Esophagus muscularis mucosa (tissue), 4 donors: ENCODE data around the gene TMPRSS9. TPM values are rescaled to one million over a fixed set of nuclear protein-coding genes. Genes with fewer than 3 reads are reported as not detected.
A peak's percentile ranks its signal among the peaks of the same experiment; 100 is the strongest.

Experiments
- DNase-seq: peaks from one replicate; pipeline ENCODE4 v3.0.0-alpha.2; 2017; ENCODE audit errors: extremely low spot score
- H3K27ac ChIP-seq, 4 donors: fragments of 200-600 bp; sonication (generic); replicated peaks in 1 of 4; 1 replicate in 3 of 4; 2 replicates in 1 of 4; pipeline ENCODE4 v1.5.1; 2016 to 2019; ENCODE audit warnings: mild to moderate bottlenecking in 1 of 4
- H3K27me3 ChIP-seq, 4 donors: fragments of 200-600 bp; sonication (generic); one replicate each; pipeline versions ENCODE4 v1.5.1 to v1.6.0; 2016 to 2019
- H3K36me3 ChIP-seq, 4 donors: fragments of 200-600 bp; sonication (generic); one replicate each; pipeline ENCODE4 v1.5.1; 2016 to 2019
- H3K4me1 ChIP-seq, 4 donors: fragments of 200-600 bp; sonication (generic); one replicate each; pipeline ENCODE4 v1.5.1; 2016 to 2019
- H3K4me3 ChIP-seq, 4 donors: fragments of 200-600 bp; sonication (generic); 1 replicate in 2 of 4; 2 replicates in 2 of 4; pipeline ENCODE4 v1.5.1; 2016 to 2019; ENCODE audit warnings: mild to moderate bottlenecking in 4 of 4, moderate library complexity in 1 of 4
- H3K9me3 ChIP-seq, 4 donors: fragments of 200-600 bp; sonication (generic); 1 replicate in 3 of 4; 2 replicates in 1 of 4; pipeline ENCODE4 v1.5.1; 2016 to 2019
- EP300 ChIP-seq: sonication (generic); formaldehyde crosslinking; IDR thresholded peaks from one replicate; pipeline ENCODE4 v1.6.1; 2017; ENCODE audit warnings: antibody characterized with exemption
- POLR2A ChIP-seq: fragments of 450-650 bp; IDR thresholded peaks from one replicate; pipeline ENCODE4 v1.6.1; 2017; ENCODE audit warnings: antibody characterized with exemption, moderate library complexity, mild to moderate bottlenecking, low read depth
- POLR2AphosphoS5 ChIP-seq, 2 donors: sonication (generic); formaldehyde crosslinking; IDR thresholded peaks; one replicate each; pipeline ENCODE4 v1.6.1; 2017; ENCODE audit warnings: antibody characterized with exemption in 2 of 2
- WGBS: methylation state at CpG from one replicate; pipeline ENCODE4 v1.1.5; 2018; 5-methylcytosine and 5-hydroxymethylcytosine counted together
- intact Hi-C: fragments of 100-400 bp; cut with DNase I; formaldehyde crosslinking; loops from one replicate; pipeline ENCODE4 v1.15.1; 2023
- total RNA-seq, 4 donors: library from RNA; depleted of rRNA; stranded (reverse); fragments of >200 nt; gene quantifications; one replicate each; pipeline versions ENCODE4 v1.1.0 to v1.2.1, GENCODE V29; 2016
- TF ChIP-seq, protein P1 (sequence below), 3 experiments: fragments of 200-600 bp in 2 of 3; fragments of 450-650 bp in 1 of 3; sonication (generic) in 2 of 3; IDR thresholded peaks; one replicate each; pipeline ENCODE4 v1.5.1; 2017 to 2019; ENCODE audit warnings: antibody characterized with exemption in 3 of 3, mild to moderate bottlenecking in 2 of 3, moderate library complexity in 1 of 3

TMPRSS9 gene
- total RNA-seq, 4 donors from 2014 or later: 0.17 TPM; not detected in 3

DNA sequence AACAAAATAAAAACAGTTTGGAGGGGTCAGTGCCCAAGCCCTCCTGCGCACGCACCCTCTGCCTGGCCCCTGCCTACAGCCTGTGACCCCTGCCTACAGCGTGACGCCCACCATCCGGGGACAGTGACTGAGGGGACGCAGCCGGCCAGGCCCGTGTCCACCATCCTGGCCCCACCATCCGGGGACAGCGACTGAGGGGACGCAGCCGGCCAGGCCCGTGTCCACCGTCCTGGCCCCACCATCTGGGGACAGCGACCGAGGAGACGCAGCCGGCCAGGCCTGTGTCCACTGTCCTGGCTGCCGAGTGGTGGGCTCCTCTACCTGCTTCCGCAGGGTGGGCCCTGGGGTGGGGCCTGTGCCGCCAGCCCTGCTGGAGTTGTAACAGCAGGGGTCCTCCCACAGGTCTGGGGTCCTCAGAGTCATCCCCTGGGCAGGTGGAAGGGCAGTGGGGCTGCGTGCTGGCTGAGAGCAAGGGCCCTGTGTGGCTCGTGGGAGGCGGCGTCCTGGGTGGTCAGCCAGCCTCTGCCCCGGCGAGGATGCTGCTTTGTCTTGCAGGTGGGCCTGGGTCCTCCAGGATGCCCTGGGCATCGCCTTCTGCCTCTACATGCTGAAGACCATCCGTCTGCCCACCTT, 17.3 kb upstream of the TMPRSS9 start:
- H3K9me3 ChIP-seq: no peaks in the 10 kb centered on the region
- peaks cover 7 to 84% (median 62%) of the 10 kb centered on the region in 4 donors for H3K36me3 ChIP-seq
- H3K27me3 ChIP-seq: no peaks in the 10 kb centered on the region
- intact Hi-C loops: no loop called here
- H3K27ac ChIP-seq: no peak overlapping the region
- H3K4me1 ChIP-seq: peaks cover 0 to 8% (median 3%) of the 10 kb centered on the region in 4 donors
- no peak for DNase-seq
- 100% methylated on average over 4 of the region's 29 CpGs for WGBS
- no peak for TF ChIP-seq POLR2A
- no peak for TF ChIP-seq POLR2AphosphoS5 (IDR thresholded peaks at IDR 0.05)
- no peak for TF ChIP-seq EP300
- TF ChIP-seq, protein P1, sequence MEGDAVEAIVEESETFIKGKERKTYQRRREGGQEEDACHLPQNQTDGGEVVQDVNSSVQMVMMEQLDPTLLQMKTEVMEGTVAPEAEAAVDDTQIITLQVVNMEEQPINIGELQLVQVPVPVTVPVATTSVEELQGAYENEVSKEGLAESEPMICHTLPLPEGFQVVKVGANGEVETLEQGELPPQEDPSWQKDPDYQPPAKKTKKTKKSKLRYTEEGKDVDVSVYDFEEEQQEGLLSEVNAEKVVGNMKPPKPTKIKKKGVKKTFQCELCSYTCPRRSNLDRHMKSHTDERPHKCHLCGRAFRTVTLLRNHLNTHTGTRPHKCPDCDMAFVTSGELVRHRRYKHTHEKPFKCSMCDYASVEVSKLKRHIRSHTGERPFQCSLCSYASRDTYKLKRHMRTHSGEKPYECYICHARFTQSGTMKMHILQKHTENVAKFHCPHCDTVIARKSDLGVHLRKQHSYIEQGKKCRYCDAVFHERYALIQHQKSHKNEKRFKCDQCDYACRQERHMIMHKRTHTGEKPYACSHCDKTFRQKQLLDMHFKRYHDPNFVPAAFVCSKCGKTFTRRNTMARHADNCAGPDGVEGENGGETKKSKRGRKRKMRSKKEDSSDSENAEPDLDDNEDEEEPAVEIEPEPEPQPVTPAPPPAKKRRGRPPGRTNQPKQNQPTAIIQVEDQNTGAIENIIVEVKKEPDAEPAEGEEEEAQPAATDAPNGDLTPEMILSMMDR (IDR thresholded peaks at IDR 0.05): no peak
- H3K4me3 ChIP-seq: no peak overlapping the region

- no peaks in the 10 kb centered on the region for H3K27me3 ChIP-seq
- H3K4me3 ChIP-seq: no peak overlapping the region
- TF ChIP-seq, protein P1 (IDR thresholded peaks at IDR 0.05): no peak
- TF ChIP-seq POLR2A (no peak), EP300 (no peak), POLR2AphosphoS5 (IDR thresholded peaks at IDR 0.05) (no peak)
- no peaks in the 10 kb centered on the region for H3K9me3 ChIP-seq
- DNase-seq: no peak
- H3K27ac ChIP-seq: no peak overlapping the region
- intact Hi-C loops: no loop called here
- WGBS: 92% methylated on average over 11 of the region's 31 CpGs
- peaks cover 0 to 4% (median 1%) of the 10 kb centered on the region in 4 donors for H3K4me1 ChIP-seq
- H3K36me3 ChIP-seq: peaks cover 7 to 81% (median 60%) of the 10 kb centered on the region in 4 donors
These were observed 16.6 kb upstream of the TMPRSS9 start for GRCh38 chr19:2343289-2343982.

DNA sequence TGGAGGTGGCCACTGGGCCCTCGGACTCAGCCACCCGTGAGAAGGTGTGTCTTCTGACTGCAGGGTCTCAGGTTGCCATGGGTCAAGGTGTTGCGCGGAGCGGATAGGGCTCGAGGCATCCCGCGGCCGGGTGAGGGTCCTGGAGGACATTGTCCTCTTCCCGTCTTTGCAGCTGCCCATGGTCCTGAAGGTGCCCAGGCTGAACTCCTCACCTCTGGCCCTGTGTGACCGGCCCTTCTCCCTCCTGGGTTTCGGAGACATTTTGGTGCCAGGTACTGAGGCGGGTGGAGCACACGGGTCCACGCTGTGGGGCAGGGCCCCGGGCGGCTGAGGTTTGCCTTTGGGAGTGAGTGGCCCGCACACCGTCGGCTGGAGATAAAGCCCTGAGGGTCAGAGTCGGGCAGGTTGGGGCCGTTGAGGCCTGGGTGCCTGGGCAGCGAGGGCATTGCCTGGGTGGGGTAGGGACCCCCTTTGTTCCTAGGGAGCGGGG, 15.6 kb upstream of the TMPRSS9 start:
- Histone ChIP-seq H3K4me1 (peaks cover 0 to 4% (median 1%) of the 10 kb centered on the region in 4 donors), H3K9me3 (no peaks in the 10 kb centered on the region), H3K27ac (no peak overlapping the region), H3K4me3 (no peak overlapping the region), H3K36me3 (peaks cover 12 to 77% (median 58%) of the 10 kb centered on the region in 4 donors), H3K27me3 (no peaks in the 10 kb centered on the region)
- intact Hi-C loops: no loop called here
- no peak for TF ChIP-seq EP300
- TF ChIP-seq POLR2A: no peak
- TF ChIP-seq, protein P1 (IDR thresholded peaks at IDR 0.05): no peak
- no peak for TF ChIP-seq POLR2AphosphoS5 (IDR thresholded peaks at IDR 0.05)
- no peak for DNase-seq
- WGBS: 90% methylated on average over 12 of the region's 24 CpGs

GRCh38 chr19:2345076-2345475, 15.0 kb upstream of the TMPRSS9 start:
- Histone ChIP-seq H3K27ac (peak overlapping the region in 1 of 4 donors; percentile 10), H3K27me3 (no peaks in the 10 kb centered on the region), H3K9me3 (no peaks in the 10 kb centered on the region), H3K36me3 (peaks cover 11 to 70% (median 55%) of the 10 kb centered on the region in 4 donors), H3K4me1 (peaks cover 0 to 4% (median 1%) of the 10 kb centered on the region in 4 donors), H3K4me3 (no peak overlapping the region)
- TF ChIP-seq POLR2AphosphoS5 (IDR thresholded peaks at IDR 0.05) (no peak), EP300 (no peak), POLR2A (no peak)
- TF ChIP-seq, protein P1 (IDR thresholded peaks at IDR 0.05): no peak
- intact Hi-C loops: no loop called here
- DNase-seq: no peak
- WGBS: 92% methylated on average over 11 of the region's 17 CpGs
